COLO668 (cell line): ENCODE data around the gene APOD.
"Not testable (repeated sequence)": the region's sequence is repeated elsewhere in the genome, so short reads cannot be mapped to it uniquely, and the experiment has no call there.

Source experiments
- DNase-seq: peaks from one replicate; lab custom pipeline; 2025; ENCODE audit not compliant: unreplicated experiment; lab: John Stamatoyannopoulos, UW

Gene APOD

GRCh38 chr3:195617784-195618659 lies 34.3 kb upstream of the APOD start:
- not testable (repeated sequence) for DNase-seq

DNA sequence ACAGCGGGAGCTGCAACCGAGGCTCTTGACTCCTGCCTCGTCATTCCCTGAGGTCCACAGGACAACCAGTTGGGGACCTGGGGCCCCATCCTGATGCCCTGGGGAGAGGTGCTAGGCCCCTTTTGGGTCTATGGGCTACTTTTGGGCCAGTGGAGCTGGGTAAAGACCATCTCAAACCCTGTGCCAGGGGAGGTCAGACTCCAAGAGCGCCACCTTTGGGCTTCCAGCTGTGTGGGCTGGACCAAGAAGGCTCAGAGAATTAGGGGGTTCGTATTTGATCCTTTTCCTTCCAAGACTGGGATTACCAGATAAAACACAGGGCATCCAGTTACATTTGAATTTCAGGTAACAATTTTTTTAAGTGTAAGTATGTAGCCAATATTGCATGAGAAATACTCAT lies 33.4 kb upstream of the APOD start:
- not testable (repeated sequence) for DNase-seq

DNA sequence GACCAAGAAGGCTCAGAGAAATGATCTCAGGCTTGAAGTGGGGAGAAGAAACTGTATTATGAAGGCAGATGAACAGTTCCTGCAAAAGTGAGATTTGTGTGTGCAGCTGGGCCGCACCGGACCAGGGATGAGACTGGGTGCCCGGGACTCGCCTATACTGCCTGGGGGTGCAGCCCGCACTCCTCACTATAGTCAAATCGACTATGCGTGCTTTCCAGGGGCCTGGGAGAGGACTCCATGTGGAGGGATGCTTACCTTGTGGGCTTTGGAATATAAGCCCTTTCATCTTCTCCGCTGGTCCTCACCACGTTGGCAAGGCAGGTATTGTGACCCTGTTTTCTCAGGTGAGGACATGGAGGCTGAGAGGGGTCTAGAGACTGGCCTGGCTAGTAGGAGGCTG lies 32.9 kb upstream of the APOD start:
- DNase-seq: no peak

DNA sequence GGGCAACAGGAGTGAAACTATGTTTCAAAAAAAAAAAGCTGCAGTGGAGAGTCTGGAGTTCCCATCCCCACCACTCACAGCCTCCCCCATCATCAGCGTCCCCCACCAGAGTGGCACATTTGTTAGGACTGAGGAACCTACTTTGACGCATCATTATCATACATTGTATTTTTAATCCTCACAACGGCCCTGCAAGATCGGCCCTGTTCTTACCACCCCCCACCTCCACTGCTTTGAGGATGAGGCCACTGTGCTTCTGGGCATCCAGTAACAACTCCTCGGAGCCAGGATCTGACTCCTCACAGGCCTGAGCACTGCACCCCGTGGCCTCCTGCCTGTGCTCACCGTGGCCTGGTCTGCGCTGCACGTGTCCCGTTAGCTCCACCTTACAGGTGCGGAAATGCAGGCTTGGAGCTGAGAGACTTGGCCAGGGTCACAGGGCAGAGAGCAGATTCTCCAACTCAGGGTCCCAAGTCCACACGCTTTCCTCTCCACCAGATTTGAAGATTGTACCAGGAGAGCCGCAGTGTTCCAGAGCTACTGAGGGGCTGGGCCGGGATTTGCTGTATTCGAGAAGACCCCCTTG lies 32.3 kb upstream of the APOD start:
- DNase-seq: not testable (repeated sequence)

- peak; percentile 13 for DNase-seq
Measured at GRCh38 chr3:195614672-195615504, 31.1 kb upstream of the APOD start.

DNA sequence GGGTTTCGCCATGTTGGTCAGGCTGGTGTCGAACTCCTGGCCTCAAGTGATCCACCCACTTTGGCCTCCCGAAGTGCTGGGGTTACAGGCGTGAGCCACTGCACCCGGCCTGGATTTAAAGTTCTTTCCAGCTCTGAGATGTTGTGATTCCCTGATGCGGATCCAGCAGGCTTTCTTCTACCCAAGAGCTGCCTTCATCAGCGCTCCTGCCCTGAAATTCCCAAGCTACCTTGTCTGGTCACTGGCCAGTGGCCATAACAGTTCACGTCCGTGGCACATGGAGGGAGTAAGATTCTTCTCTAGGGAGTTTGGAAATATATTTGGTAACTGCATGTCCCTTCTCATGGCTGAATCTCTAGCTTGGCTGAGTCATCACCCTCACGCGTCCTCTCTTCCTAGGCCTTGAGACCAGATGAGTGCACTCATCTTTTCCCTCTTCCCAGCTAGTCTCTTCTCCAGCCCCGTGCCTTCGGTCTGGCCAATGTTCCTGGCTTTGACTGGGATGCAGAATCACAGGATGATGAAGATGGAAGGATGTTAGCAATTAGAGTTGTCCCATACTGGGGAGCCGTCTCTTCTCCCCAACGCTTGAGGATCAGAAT lies 29.8 kb upstream of the APOD start:
- no peak for DNase-seq

DNA sequence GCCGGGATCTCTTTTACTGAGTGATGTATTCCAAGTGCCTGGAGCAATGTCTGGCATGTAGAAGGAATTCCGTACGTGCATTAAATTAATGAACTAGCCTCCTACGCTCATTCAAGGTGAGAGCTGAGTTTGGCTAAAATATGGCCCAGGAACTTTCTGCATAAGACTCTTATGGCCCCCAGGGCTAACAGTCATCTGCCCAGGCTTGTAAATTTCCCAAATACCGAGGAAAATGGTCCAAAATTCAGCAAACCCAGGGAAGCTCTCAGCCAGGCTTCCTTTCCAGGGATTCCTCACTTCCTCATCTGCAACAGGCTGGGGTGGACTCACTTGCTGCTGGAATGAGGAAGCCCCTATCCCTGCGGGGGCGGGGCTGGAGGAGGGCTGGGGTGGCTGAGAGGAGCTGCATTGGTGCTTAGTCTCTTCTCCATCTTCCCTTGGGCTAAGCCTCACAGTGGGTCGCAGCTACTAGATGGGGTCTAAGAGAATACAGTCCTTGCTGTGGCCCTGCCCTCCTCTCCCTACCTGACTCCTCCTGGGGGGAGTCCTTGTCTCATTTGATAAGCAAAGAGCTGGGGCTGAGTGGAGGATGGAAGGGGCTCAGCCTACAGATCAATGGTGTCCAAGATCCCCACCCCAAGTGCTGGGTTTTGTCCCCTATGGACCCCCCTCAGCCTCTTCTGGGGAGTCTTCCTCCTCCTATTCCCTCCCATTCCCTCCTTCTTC lies 28.5 kb upstream of the APOD start:
- DNase-seq: no peak

- DNase-seq: no peak
Measured at GRCh38 chr3:195609229-195609628, 25.5 kb upstream of the APOD start.

DNA sequence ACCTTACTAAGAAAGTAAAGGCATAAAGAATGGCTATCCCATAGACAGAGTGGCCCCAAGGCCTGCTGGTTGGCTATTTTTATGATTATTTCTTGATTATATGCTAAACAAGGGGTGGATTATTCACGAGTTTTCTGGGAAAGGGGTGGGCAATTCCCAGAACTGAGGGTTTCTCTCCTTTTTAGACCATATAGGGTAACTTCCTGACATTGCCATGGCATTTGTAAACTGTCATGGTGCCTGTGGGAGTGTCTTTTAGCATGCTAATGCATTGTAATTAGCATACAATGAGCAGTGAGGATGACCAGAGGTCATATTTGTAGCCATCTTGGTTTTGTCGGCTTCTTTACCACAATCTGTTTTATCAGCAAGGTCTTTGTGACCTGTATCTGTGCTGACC lies 18.0 kb upstream of the APOD start:
- DNase-seq: not testable (repeated sequence)

DNA sequence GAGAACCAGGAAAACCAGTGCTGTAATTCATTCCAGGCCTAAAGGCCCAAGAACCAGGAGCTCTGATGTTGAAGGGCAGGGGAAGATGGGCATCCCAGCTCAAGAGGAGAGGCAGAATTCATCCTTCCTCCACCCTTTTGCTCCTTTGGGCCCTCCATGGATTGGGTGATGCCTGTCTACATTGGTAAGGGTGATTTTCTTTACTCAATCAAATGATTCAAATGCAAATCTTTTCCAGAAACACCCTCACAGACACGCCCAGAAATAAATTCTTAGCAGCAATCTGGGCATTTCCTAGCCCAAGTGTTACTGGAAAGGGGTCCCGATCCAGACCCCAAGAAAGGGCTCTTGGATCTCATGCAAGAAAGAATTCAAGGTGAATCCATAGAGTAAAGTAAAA lies 17.6 kb upstream of the APOD start:
- no peak for DNase-seq

GRCh38 chr3:195599926-195600325 lies 16.2 kb upstream of the APOD start:
- DNase-seq: not testable (repeated sequence)

DNA sequence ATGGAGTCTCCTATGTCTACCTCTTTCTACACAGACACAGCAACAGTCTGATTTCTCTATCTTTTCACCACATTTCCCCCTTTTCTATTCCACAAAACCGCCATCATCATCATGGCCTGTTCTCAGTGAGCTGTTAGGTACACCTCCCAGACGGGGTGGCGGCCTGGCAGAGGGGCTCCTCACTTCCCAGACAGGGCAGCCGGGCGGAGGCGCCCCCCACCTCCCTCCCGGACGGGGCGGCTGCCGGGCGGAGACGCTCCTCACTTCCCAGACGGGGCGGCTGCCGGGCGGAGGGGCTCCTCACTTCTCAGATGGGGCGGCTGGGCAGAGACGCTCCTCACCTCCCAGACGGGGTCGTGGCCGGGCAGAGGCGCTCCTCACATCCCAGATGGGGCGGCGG lies 15.8 kb upstream of the APOD start:
- DNase-seq: not testable (repeated sequence)

- DNase-seq: no peak
Measured at GRCh38 chr3:195597848-195598247, 14.1 kb upstream of the APOD start.

DNA sequence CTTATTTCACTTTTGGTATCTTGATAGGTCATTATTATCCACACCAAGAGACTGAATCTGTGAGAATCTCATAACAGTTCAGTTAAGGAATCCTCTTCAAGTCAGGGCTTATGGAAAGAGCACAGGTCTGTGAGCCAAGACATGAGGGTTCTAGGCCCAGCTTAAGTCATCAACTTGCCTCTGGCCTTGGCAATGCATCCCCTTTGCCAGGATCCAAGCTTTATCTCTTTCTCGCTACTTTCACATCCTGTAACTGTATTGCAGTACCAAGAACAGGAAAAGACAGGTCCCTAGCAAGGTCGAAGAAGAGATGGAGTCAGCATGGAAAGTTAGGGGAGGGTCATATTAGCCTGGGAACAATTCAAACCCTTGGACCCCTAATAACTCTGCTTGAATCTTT lies 13.5 kb upstream of the APOD start:
- DNase-seq: no peak

GRCh38 chr3:195596765-195597171 lies 13.0 kb upstream of the APOD start:
- no peak for DNase-seq

DNA sequence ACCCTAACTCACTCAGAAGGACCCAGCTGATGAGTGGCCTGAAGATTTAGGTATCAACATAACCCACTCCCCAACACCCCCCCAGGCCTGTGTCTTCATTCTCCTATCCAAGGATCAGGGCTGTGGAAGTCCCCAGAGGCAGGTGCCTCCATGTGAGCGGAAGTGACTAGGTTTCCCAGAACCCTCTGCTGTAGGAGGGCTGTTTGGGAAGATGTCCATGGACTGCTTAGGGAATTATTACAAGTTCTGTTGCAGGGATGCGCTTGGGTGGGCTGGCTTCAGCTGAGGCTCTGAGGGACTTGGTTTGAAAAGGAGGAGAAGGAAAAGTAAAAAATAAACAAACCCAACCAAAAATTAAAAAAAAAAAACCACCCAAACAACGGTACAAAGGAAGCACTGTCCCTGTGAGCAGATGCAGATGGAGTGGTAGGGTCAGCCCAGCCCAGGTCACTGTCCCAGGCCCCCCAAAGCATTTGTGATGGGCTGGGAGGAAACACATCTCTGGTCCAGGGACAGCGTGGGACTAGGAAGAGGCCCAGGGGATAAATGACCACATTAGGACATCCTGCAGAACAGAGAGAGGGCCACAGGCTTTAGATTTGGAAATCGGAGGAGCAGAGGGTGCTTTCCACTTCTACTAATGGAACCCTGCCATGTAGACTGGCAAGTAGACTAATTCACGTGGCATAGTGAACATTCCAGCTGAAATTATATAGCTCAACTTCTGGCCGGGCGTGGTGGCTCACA lies 12.2 kb upstream of the APOD start:
- no peak for DNase-seq

GRCh38 chr3:195591852-195592251 lies 8.1 kb upstream of the APOD start:
- no peak for DNase-seq

DNA sequence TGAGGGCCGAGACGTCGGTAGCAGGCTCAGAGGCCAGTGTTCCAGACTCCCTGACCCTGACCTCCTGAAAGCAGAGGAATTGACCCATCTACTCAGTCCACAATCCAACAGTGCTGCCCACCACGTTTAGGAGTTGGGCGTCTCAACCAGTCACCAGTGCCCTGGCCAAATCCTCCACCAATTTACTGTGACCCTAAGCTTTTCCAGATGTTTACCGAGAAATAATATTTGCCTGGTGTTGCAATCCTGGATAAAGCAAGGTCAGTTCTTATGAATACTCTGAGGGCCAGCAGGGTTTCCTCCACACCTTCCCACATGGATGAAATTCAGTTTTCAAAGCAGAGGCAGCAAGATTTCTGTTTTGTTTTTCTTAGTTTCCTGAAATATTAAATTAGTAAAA lies 7.5 kb upstream of the APOD start:
- no peak for DNase-seq

GRCh38 chr3:195590381-195590780 lies 6.6 kb upstream of the APOD start:
- not testable (repeated sequence) for DNase-seq

GRCh38 chr3:195589796-195590195 lies 6.1 kb upstream of the APOD start:
- DNase-seq: not testable (repeated sequence)
